HS-27A (cell line): ENCODE data around the gene CYP39A1.

Experiments used
- DNase-seq: peaks from one replicate; pipeline ENCODE4 v3.0.0-alpha.2; 2012; ENCODE audit warnings: low read depth, missing footprints

The CYP39A1 gene

GRCh38 chr6:46590765-46591164 is 61.9 kb downstream of the CYP39A1 start:
- DNase-seq, result no peak

- no peak for DNase-seq
Measured at GRCh38 chr6:46586906-46587305, 65.7 kb downstream of the CYP39A1 start.

DNA sequence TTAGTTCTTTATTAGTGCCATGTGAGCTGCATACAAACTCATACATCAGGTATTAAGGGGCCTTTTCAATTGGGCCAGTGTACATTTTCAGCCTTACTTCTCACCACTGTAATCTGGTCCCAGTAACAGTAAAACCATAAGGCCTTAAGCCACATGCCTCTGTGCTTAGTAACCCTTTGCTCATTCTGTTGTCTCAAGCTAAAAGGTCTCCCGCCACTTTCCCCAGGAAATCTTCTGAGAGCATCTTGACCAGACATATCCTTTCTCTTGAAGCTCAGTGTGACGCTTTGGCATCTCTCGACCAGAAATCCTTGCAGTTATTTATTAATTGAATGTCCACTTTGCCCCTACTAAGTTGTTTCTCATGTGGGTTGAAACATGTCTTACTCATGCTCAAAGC is 68.0 kb downstream of the CYP39A1 start:
- DNase-seq, result no peak

- DNase-seq, result no peak
Measured at GRCh38 chr6:46583721-46584120, 68.9 kb downstream of the CYP39A1 start.

GRCh38 chr6:46583081-46583480 is 69.5 kb downstream of the CYP39A1 start:
- DNase-seq, result no peak

DNA sequence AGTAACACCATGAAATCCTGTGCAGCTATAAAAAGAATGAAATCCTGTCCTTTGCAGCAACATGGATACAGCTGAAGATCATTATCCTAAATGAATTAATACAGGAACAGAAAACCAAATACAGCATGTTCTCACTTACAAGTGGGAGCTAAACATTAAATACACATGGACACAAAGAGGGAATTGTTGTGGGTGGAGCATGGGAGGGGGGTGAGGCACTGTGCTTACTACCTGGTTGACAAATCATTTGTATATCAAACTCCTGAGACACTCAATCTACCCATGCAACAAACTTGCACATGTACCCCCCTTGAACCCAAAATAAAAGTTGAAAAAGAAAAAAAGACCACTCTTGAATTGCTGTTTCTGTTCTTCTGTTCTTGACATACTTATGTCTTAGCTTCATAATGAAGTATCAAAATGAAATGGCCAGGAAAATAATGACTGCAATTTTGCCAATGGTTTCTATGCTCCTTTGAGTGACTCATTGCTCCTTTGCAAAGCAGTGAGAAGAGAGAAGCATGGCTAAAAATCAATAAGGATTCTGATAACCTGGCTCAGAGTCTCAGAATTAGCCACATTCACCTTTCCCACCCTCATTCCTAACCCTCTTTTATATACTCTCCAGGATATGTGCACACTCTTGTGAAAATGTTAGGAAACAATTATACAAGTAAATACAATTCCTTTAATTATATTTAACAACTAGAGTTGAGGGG is 71.0 kb downstream of the CYP39A1 start:
- DNase-seq, result no peak

- DNase-seq, result no peak
Measured at GRCh38 chr6:46575530-46575929, 77.1 kb downstream of the CYP39A1 start.

GRCh38 chr6:46573140-46573539 is 79.5 kb downstream of the CYP39A1 start:
- DNase-seq, result no peak

- DNase-seq, result no peak
Measured at GRCh38 chr6:46565531-46565930, 87.1 kb downstream of the CYP39A1 start.

GRCh38 chr6:46563924-46564323 is 88.7 kb downstream of the CYP39A1 start:
- DNase-seq, result no peak

- DNase-seq, result no peak
Measured at GRCh38 chr6:46556053-46556452, 96.6 kb downstream of the CYP39A1 start.

GRCh38 chr6:46555129-46555528 is 97.5 kb downstream of the CYP39A1 start:
- DNase-seq, result no peak

- no peak for DNase-seq
Measured at GRCh38 chr6:46549155-46549554, 103.5 kb downstream of the CYP39A1 start.

GRCh38 chr6:46541556-46541955 is 111.1 kb downstream of the CYP39A1 start:
- DNase-seq, result no peak

DNA sequence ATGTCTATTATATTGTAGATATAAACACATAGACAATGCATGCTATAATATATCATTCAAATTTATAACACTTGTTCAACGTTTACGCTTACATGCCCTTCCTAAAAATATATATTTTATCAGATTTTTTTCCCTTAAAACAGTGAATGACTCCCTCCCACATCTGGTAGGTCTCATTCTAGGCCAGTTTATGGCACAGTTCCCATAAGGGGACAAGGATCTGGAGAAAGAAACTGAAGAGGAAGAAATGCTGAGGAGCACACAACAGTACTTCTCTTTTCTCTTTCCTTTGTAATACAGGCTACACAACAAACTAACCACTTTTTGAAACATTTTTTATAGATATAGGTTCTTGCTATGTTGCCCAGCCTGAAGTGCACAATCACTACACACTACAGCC is 112.8 kb downstream of the CYP39A1 start:
- DNase-seq, result no peak

- no peak for DNase-seq
Measured at GRCh38 chr6:46538800-46539480, 113.7 kb downstream of the CYP39A1 start.

DNA sequence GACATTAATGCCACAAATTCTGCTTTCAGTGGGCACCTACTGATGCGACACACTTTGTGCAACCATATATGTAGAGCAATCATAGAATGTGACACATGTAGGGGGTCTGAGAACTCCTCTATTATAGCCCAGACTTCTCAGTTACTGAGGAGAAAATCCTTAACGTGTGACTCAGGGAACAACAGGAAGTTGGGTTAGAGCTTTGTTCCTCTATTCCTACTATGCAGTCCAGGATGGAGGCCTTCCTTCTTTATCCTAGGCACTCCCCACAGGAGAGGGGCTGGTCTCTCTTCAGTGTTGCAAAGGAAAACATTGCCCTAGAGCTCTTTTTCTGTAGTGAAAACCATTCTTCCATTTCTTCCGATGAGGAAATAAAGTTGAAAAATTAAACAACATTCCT is 121.7 kb downstream of the CYP39A1 start:
- no peak for DNase-seq

DNA sequence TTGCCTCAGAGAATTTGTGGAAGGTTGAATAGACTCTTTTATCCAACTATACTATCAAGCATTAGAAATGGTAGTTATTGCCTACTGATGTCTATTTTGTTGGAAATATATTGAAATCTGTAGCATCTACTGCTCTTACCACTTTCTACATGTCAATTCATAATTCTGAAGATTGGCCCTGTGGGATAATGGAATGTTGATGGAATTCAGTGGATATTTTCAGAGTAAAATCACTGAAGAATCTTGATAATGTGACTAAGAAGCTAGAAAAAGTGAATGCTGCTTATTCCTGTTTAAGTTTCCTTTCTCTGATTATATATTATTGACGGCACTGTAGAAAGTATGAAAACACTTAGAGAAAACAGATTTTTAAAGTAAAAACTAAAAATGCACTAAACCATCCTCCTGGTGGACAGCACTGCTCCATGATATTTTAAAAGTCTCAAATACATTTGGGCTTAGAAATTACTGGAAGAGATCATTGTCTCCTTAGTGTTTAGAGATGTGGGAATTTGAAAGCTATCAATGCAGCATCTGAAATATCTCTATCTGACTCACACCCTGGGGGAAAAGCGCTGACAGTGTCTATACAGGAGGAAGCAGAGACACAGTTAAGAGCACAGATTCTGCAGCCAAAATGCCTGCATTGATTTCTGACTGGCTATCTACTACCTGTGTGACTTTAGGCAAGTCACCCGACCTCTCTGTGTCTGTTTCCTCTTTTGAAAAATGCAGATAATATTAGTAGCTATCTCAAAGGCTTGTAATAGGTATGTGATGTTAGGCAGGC is 123.5 kb downstream of the CYP39A1 start:
- DNase-seq, result no peak

- no peak for DNase-seq
Measured at GRCh38 chr6:46526607-46527006, 126.0 kb downstream of the CYP39A1 start.

GRCh38 chr6:46525583-46525982 is 127.0 kb downstream of the CYP39A1 start:
- no peak for DNase-seq

DNA sequence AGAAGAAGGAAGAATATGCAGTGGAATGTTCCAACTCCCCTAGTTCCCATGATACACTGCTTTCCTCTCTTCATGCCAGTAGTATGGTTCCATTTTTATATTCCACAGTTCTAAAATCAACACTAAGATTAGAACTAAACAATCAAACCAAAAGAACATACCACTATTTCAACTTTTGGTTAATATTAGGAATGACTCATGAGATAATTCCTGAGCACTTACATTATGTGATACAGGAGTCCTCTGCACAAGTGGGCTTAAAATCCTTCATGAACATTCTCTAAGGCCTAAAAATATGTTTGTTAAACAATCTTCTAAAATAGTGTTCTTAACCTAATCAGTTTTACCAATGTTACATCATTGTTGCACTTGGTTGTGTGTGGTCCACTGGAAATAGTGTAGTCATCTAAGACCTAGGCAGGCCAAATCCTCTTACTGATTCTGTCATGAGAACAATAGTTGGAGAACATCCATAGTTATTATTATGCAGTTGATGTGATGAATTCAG is 131.1 kb downstream of the CYP39A1 start:
- no peak for DNase-seq

GRCh38 chr6:46517202-46517601 is 135.4 kb downstream of the CYP39A1 start:
- DNase-seq, result no peak

- no peak for DNase-seq
Measured at GRCh38 chr6:46513533-46513932, 139.1 kb downstream of the CYP39A1 start.
